CD4-positive, alpha-beta T cell treated with Interleukin-4 for 1 hour (primary cell): ENCODE results near the gene STAT1.

Source experiments
- DNase-seq, 2 donors: peaks; one replicate each; pipeline ENCODE4 v3.0.0-alpha.2; 2020 to 2022

STAT1 gene

DNA sequence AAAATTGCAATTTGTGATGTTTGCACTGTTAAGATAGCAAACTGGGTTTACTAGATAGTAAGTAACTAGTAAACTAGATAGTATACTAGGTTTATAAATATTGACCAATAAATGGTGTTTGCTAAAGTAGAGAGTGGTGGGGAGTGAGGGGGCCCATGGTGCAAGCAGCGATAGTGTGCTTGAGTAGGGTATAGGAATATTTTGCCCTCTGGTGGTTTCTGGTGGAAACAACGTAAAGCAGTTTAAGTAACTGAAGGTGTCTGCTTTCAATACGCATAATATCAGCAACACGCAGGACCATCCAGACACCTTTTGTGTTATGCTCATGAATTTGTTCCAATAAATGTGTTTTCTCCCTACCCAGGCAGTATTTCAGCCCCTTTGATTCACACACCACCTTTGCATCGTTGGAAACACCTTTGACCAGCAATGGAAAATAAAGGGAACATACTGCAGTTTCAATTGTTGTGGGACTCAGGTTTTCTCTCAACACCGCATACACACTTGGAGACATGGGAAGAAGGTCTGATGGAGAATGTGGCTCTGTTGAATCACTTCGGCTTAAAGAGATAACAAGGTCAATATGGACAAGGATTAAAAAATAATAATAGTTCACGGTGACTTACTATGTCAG lies 16.7 kb upstream of the STAT1 start:
- peak; percentile 37 to 76 for DNase-seq

DNA sequence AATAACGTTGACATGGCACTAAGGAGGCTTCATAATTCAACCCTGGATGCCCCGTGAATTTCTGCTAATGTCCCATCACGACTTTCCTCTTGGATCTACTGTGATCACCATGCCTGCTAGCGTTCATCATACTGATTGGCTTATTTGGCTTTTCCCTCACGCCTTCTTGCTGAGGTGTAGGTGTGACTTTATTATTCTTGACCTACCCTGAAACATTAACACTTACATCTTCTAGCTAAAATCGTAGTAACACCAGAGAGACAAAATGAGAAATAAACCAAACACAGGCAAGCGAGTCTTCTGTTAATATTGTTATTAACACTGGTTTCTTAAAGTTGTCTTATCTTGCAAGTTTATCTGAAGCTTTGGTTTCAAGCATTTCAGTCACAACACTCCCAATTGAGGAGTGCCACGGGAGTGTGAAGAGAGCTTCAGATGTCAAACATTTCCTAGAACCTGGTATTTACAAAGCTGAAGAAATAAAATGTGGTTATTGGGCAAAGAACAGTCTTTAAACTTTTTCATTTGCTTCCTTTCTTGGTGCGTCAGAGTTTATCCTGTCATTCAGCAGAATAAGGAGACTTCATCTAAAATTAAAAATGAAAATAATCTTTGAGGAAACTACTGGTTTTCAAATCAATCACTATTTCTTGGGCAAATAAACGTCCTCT lies 15.4 kb upstream of the STAT1 start:
- peak in 1 of 2 donors; percentile 57 for DNase-seq

DNA sequence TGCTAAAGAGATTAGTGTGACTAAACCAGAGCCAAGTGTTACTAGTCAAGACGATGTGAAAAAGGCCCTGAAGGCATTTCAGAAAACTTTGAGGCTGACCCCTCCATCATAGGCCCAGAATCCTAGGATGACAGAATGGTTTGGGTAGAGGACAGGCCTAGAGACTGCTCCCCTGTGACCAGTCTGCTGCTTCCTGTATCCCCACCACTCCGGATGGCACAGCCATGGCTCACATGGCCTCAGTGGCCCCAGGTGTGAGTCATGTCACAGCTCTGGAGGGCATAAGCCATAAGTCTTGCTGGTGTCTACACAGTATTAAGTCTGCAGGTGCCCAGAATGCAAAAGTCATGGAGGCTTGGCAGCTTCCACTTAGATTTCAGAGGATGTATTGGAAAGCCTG lies 12.4 kb upstream of the STAT1 start:
- DNase-seq: no peak

DNA sequence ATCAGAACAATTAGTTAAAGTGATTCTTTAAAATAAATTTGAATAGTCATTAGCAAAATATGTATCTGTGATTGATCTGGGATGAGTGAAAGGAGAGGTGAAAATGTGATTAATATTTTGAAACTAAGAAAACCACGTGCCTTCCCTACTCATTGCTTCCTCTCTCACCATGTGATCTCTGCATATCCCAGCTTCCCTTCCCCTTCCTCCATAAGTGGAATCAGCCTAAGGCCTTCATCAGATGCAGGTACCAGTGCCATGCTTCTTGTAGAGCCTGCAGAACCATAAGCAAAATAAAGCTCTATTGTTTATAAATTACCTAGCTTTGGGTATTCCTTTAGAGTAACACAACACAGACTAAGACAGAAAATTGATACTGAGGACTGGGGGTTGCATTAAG lies 11.2 kb upstream of the STAT1 start:
- no peak for DNase-seq

DNA sequence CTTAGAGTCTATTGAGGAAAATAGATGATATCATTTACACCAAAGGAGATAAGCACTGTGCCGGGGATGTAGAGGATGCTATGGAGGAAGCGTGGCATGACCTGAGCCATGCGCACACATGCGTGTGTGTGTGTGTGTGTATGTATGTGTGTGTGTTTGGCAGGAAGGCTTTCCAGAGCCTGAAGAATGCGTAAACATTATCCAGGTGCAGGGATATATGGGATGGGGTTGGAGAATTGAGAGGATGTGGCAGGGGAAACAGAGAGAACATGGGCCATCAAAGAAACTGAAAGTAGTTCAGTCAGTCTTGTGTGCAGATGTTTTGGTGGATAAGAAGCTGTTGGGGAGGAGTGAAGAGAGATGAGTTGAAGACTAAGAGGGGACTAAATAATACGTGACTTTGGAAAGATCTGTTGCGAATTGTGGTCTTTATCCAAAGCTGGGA lies 9.3 kb upstream of the STAT1 start:
- DNase-seq: peak in 1 of 2 donors; percentile 56

DNA sequence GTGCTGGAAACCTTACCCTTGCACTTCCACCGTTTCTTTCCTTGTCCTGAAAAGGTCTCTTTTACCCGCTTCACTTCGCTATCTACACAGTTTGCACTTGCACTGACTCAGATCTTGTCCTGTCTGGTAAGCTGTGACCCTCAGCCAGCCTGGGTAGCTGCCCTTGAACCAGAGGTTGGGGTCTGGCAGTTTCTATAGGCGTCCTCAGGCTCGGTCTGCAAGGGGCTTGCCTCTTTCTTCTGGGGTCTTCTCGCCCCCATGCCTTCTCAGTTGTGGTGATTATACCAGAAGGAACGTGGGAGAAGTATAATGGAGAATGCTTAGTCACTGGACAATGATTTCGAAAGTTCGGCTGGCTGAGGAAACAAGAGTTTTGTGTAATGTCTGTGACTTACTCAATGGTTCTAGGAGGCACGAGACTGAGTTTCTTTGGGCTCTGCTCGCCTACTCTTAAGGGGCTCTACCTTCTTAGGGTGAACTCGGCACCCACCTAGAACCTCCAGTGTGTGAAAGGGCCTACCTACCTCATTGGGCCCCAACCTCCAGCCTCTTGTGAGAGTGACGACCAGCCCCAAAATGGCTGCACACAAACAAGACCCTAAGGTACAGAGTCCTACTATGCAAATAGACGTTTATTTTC lies 6.9 kb upstream of the STAT1 start:
- DNase-seq: peak; percentile 36 to 41

DNA sequence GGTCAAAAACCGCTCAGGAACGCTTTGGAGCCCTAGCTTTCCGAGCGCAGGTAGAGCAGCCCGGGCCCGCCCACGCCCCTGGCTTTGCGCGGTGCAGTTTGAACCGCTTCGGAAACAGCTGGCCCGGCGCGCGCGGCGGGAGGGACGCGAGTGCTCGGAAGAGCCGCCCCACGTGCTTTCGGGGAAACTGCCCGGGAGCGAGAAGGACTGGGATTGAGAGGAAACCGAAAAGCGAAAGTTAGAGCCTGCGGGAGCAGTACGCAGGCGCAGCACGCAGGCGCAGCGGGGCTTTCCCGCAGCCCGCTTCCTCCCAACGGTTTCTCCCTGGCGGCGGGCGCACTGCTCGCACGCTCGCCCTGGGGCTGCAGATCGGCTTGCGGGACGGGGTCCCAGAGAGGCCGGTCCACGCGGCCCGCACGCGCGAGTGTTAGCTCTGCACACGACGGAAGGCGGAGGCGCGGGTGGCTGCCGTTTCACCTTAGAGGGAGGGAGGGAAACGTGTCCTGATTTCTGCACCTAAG lies 6.3 kb upstream of the STAT1 start:
- peak; percentile 96 for DNase-seq

DNA sequence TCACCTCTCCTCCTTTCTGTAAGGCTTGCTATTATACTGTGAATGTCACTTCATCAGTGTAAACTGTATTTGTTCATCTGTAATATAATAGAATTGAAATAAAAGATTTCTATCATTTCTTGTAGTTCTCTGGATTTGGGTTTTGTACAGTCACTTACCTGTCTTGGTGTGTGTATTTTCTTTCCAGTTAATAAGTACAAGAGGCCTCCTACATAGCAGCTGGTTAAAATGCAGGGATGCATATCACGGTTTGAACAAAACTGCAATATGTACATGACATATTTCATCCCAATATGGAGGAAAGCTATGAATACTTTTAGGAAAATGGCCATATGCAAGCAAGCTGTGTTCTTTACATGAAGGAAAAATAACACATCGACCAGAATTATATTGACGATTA lies 5.4 kb upstream of the STAT1 start:
- no peak for DNase-seq

DNA sequence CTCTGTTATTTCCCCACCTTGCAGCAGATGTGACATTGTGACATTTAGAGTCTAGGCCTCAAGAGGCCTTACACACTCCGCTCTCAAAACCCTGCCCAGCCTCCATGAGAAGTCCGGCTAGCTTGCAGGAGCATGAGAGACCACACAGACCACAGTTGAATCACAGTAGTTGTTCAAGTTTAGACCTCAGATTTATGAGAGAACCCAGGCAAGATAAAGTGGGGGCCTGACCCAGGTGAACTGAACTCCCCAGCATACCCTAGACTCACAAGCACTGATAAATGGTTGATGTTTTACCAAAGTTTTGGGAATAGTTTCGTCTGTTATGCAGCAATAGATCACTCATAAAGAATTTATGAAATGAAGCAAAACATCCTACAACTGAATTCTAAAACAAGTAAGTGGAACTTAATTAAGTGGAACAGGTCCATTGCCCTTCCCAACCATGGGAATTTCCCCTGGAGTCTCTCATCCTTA lies 4.7 kb upstream of the STAT1 start:
- DNase-seq: no peak

DNA sequence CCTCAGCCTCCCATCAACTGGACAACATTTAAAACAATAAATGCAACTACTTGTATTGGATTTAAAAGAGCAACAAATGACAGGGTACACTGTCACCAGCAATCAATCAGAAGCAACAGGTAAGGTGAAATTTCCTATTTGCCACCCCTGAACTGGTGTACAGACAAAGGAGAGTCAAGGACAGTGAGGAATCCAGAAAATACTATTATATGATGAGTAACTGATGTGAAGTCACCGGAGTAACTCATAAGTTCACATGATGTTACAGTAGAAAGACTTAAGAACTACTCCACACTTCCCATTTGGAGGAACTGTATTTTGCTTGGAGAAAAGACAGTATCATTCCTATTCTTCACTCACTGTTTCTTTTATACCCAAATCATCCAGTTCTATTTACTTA lies 4.1 kb upstream of the STAT1 start:
- DNase-seq: no peak

DNA sequence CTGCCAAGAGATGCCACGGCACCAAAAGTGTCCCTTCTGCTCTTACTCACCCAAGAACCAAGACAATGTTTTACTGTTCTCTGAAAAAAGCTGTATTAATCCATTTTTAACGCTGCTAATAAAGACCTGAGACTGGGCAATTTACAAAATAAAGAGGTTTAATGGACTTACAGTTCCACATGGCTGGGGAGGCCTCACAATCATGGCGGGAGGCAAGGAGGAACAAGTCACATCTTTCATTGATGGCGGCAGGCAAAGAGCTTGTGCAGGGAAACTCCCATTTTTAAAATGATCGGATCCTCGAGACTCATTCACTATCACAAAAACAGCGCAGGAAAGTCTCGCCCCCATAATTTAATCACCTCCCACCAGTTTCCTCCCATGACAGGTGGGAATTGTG lies 1.9 kb upstream of the STAT1 start:
- DNase-seq: no peak

DNA sequence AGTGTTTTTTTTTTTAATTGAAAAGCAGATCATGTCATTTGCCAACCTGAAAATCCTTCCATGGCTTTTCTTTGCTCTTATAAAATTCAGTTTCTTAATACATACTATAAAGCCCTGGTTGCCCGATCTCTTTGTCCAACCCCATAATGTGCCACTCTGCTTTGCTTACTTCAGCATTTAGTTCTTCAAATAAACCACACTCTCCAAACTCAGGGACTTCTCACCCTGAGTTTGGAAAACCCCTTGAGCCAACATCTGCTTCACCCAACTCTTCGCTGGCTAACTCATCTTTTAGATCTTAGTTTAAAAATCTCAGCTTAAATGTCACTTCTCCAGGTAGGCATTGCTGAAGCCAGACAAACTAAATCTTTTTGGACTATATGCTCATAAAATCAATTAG lies 1.3 kb upstream of the STAT1 start:
- peak in 1 of 2 donors; percentile 51 for DNase-seq

DNA sequence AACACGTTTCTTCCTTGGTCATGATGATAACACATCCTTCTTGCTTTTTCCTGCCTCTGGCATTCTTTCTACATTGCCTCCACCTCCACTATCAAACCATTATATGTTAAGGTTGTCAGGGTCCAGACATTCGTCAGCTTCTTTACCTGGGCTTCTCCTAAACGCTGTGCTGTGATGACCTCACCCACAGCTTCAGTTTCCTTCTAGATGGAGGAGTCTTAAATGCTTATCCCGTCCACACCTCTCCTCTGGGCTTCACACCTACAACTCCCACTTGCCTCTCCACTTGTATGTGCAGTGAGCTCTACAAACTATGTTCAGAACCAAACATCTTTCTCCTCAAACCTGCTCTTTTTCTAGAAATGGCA lies 666 bp upstream of the STAT1 start:
- DNase-seq: no peak

DNA sequence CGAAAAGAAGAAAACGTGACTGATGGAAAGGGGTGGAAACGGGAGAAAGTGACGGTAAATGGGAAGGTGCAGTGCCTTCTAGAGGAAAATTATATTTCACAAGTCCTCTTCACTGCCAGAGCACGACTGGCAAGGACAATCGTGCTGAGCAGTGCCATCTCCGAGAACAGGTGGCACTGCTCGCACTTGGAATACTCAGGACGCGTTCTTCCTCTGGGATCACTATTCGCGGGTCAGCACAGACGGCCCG lies 364 bp downstream of the STAT1 start:
- no peak for DNase-seq

DNA sequence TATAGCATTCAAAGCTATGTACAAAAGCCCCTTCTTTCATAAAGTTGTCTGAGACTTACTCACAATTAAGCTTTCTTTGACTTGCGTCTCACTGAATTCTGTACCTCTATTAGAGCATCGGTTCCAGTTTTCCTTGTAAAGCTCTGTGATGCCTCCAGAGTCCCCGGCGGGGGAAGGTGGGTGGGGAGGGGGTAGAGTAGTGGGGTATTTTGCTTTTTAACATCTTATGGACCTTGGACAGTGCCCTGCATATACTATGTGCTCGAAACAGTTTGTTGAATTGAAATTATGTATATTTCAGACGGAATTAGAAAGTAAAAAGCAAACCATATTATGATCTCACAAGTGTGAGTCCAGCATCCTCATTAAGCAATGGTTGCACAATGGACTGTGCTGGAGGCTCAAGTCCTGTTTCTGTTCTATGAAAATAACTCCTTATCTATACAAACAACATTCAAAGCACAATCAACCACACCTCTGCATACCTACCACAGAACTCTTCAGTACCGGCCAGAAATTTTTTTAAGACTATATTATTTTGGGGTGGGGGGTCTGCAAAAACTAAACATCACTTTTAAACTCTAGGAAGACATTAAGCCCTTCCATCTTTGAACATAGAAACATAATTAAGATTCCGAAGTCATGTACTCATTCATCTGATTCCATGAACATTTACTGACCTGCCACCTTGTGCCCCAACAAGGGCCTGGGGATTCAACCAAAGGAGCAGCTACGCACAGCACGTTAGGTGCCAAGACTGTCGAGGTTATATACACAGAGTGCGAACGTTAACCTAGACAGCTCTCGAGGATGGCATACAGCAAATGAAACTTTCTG lies 908 bp downstream of the STAT1 start:
- no peak for DNase-seq

DNA sequence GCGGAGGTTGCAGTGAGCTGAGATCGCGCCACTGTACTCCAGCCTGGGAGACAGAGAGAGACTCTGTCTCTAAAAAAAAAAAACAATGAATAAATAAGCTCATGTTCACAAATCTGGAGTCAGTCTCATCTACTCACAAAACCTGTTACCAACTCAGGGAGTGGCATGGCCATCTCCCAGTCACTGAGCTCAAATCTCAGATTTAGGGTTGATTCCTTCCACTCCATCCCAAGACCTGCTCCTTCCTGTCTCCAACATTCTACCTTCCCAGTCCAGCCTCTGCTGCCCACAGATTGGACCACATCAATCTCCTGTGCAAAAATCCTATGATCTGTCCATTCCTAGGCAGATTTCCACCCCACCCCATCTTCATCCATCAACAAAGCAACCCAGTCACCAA lies 1.6 kb downstream of the STAT1 start:
- no peak for DNase-seq

DNA sequence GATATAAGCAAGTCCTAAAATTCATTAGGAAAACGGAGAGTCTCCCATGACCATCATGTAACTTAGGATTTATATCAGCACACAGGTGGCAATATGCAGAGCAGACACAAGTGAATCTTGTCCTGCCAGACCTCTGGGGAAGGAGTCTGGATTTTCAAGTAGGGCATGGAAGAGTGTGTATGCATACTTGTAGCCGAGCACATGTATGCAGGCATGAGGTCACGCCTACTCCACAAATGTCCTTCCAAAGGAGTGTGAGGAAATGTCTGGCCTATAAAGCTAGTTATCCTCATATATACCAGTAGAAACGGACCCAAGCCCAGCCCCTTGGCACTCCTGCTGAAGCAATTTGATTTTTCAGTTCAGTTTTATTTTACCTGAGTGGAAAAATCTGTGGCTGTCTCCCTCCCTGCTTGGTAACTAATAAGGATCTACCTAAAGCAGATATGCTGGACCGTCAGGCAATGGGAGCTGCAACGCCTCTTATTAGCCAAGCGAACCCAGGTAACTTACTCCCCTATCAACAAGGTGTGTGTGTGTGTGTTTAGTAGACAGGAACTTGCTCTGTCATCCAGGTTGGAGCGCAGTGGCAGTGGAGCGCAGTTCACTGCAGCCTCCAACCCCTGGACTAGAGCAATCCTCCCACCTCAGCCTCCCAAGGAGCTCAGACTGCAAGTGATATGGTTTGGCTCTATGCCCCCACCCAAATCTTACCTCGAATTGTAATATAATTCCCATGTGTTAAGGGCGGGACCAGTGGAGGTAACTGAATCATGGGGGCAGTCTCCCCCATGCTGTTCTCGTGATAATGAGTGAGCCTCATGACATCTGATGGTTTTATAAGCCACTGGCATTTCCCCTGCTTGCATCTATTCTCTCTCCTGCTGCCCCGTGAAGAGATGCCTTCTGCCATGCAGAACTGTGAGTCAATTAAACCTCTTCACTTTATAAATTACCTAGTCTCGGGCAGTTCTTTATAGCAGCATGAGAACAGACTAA lies 2.8 kb downstream of the STAT1 start:
- DNase-seq: no peak

DNA sequence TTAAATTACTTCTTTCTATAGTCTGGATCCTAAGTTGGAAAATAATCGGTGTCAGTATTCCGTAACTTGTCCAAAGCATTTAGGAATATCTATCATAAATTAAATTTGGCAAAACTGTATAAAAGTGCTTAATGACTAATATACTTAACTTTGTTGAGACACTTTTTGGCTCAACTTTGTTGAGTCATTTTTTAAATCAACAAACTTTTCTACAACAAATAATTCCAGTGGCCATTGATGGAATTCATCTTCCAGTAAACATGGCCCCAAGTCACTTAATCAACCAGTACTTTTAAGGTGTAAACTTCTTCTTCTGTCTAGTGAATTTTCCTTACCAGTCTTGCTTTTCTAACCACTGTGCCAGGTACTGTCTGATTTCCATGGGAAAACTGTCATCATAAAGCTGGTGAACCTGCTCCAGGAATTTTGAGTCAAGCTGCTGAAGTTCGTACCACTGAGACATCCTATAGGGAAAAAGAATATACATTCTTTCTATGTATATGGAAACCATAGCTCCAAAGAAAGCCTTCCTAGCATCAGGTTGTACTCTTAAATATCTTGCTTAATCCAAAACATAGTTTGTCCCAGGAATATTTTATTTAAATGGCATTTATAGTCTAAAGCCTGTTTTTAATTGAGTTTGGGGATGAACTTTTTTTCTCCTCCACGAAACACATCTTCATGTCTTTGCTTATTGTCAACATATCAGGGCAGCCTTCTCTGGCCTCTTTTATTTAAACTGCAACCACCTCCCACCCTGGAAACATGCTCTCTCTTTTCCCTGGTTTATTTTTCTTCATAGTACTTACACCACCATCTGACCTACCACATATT lies 4.2 kb downstream of the STAT1 start:
- no peak for DNase-seq

DNA sequence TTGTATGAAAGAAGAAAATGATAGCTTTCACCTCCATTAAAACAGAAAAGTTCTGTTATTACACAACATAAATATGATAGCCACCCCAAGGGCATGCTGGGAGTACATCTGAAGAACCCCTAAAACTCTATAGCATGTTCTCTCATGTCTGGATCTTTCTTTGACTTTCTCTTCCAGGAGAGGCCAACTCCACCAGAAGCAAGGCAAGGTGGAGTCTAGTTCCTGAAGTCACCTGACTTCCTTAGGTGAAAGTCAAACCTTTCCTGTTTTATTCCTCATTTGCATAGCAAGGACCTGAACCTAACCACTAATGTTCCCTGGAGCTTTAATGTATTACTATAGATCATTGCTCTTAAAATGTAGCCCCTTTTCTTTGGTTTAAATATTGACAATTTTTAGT lies 5.7 kb downstream of the STAT1 start:
- no peak for DNase-seq

DNA sequence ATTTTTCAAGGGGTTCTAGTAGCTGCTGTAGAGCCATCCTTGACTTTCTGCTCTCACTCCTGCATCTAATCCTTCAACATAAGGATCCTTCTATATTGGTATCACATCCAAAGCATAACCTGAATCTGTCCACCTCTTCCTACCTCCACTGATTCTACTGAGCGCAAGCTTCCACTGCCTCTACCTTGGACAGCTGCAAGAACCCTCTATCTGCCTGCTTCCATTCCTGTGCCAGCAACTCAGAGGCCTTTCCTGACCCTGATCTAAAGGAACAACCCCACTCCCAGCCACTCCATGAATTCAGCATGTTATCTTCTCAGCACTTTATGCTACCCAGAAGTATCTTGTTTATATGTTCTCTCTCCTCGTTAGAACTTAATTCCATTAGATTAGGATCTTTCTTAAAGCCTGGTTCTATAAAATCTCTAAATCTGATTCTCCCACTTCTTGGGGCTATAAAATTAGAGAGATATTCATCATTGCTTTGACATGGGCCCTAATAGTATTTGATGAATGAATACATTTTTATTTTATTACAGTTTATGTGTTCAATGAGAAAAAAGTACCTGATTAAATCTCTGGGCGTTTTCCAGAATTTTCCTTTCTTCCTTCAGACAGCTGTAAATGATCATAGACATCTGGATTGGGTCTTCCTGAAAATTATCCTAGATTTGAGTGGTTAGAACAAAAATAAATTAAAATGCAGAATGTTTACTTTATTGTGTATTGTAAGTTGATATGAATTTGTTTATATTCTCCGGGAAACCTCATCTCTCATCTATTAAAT lies 6.8 kb downstream of the STAT1 start:
- no peak for DNase-seq
